ENCODE measurements around the gene PPP2R3C. TPM values are rescaled to one million over a fixed set of nuclear protein-coding genes. Genes with fewer than 3 reads are reported as not detected.
A peak's percentile ranks its signal among the peaks of the same experiment; 100 is the strongest.

The PPP2R3C gene
- total and polyA plus RNA-seq, 2 of the 13 experiments (the other 11 are each of a cell fraction or from before 2014, with no cell fraction given): 63.4 to 102 TPM

DNA sequence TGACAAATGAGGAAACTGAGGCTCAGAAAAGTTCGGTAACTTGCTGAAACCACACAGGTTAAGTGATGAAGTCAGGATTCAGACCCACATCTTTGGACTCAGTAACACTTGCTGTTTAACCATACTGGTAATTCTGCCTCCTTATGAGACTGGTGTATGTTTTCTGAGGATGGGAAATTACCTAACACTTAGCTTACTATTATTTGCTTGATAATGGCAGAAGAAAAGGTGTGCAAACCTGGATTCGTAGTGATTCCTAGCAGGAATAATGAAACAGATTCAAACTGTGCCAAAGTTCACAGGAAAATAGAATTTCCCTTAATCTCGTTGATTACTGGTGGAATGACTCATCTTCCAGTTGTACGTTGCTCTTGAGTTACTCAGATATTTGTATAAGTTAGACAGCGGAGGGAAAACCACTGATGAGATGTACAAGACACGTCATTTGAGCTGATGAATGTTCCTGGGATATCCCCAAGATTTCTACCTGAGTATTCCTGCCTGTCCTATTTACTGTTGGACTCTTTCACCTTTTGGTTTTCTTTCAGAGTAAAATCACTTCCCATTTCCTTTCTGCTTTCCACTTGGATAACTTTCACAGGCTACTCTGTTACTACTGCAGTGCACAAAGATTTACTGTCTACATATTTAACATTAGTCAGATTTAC lies 38.1 kb upstream of the PPP2R3C start (continued):
- TF ChIP-seq, protein P1, sequence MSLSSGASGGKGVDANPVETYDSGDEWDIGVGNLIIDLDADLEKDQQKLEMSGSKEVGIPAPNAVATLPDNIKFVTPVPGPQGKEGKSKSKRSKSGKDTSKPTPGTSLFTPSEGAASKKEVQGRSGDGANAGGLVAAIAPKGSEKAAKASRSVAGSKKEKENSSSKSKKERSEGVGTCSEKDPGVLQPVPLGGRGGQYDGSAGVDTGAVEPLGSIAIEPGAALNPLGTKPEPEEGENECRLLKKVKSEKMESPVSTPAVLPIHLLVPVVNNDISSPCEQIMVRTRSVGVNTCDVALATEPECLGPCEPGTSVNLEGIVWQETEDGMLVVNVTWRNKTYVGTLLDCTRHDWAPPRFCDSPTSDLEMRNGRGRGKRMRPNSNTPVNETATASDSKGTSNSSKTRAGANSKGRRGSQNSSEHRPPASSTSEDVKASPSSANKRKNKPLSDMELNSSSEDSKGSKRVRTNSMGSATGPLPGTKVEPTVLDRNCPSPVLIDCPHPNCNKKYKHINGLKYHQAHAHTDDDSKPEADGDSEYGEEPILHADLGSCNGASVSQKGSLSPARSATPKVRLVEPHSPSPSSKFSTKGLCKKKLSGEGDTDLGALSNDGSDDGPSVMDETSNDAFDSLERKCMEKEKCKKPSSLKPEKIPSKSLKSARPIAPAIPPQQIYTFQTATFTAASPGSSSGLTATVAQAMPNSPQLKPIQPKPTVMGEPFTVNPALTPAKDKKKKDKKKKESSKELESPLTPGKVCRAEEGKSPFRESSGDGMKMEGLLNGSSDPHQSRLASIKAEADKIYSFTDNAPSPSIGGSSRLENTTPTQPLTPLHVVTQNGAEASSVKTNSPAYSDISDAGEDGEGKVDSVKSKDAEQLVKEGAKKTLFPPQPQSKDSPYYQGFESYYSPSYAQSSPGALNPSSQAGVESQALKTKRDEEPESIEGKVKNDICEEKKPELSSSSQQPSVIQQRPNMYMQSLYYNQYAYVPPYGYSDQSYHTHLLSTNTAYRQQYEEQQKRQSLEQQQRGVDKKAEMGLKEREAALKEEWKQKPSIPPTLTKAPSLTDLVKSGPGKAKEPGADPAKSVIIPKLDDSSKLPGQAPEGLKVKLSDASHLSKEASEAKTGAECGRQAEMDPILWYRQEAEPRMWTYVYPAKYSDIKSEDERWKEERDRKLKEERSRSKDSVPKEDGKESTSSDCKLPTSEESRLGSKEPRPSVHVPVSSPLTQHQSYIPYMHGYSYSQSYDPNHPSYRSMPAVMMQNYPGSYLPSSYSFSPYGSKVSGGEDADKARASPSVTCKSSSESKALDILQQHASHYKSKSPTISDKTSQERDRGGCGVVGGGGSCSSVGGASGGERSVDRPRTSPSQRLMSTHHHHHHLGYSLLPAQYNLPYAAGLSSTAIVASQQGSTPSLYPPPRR (CRISPR knock-in tag; IDR thresholded peaks at IDR 0.05; ENCODE audit: borderline replicate concordance): no peak
- TF ChIP-seq ASH2L (IDR thresholded peaks at IDR 0.05; ENCODE audit: insufficient read length, low read depth, low read length) (peak; percentile 94), ZNF589 (CRISPR knock-in tag; conservative IDR thresholded peaks at IDR 0.05) (0 out of 2 replicates have a peak, but pooled peaks have one; percentile 8), SIX1 (CRISPR knock-in tag; IDR thresholded peaks at IDR 0.05; ENCODE audit: borderline replicate concordance) (peak; percentile 54; the same call in 1 of the 2 replicates), HNF4A (CRISPR knock-in tag; IDR thresholded peaks at IDR 0.05) (peak; percentile 54), SOX5 (CRISPR knock-in tag; IDR thresholded peaks at IDR 0.05; ENCODE audit: borderline replicate concordance) (peak; percentile 64; the same call in 1 of the 2 replicates), JUN (CRISPR knock-in tag; IDR thresholded peaks at IDR 0.05) (peak; percentile 90; the same call in 1 of the 2 replicates), POLR2G (IDR thresholded peaks at IDR 0.05; ENCODE audit: low read depth, low read length) (no peak), RFX3 (CRISPR knock-in tag; IDR thresholded peaks at IDR 0.05) (0 out of 2 replicates have a peak, but pooled peaks have one; percentile 17), RELA (CRISPR knock-in tag; IDR thresholded peaks at IDR 0.05) (0 out of 2 replicates have a peak, but pooled peaks have one; percentile 59), ZNF230 (CRISPR knock-in tag; IDR thresholded peaks at IDR 0.05) (no peak), ZNF709 (CRISPR knock-in tag; IDR thresholded peaks at IDR 0.05) (no peak), SRSF1 (optimal IDR thresholded peaks at IDR 0.05; ENCODE audit: low read depth, low read length) (no peak)
- TF ChIP-seq, protein P2, sequence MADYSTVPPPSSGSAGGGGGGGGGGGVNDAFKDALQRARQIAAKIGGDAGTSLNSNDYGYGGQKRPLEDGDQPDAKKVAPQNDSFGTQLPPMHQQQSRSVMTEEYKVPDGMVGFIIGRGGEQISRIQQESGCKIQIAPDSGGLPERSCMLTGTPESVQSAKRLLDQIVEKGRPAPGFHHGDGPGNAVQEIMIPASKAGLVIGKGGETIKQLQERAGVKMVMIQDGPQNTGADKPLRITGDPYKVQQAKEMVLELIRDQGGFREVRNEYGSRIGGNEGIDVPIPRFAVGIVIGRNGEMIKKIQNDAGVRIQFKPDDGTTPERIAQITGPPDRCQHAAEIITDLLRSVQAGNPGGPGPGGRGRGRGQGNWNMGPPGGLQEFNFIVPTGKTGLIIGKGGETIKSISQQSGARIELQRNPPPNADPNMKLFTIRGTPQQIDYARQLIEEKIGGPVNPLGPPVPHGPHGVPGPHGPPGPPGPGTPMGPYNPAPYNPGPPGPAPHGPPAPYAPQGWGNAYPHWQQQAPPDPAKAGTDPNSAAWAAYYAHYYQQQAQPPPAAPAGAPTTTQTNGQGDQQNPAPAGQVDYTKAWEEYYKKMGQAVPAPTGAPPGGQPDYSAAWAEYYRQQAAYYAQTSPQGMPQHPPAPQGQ (CRISPR knock-in tag; IDR thresholded peaks at IDR 0.05; ENCODE audit: borderline replicate concordance): no peak
- TF ChIP-seq, protein P3, sequence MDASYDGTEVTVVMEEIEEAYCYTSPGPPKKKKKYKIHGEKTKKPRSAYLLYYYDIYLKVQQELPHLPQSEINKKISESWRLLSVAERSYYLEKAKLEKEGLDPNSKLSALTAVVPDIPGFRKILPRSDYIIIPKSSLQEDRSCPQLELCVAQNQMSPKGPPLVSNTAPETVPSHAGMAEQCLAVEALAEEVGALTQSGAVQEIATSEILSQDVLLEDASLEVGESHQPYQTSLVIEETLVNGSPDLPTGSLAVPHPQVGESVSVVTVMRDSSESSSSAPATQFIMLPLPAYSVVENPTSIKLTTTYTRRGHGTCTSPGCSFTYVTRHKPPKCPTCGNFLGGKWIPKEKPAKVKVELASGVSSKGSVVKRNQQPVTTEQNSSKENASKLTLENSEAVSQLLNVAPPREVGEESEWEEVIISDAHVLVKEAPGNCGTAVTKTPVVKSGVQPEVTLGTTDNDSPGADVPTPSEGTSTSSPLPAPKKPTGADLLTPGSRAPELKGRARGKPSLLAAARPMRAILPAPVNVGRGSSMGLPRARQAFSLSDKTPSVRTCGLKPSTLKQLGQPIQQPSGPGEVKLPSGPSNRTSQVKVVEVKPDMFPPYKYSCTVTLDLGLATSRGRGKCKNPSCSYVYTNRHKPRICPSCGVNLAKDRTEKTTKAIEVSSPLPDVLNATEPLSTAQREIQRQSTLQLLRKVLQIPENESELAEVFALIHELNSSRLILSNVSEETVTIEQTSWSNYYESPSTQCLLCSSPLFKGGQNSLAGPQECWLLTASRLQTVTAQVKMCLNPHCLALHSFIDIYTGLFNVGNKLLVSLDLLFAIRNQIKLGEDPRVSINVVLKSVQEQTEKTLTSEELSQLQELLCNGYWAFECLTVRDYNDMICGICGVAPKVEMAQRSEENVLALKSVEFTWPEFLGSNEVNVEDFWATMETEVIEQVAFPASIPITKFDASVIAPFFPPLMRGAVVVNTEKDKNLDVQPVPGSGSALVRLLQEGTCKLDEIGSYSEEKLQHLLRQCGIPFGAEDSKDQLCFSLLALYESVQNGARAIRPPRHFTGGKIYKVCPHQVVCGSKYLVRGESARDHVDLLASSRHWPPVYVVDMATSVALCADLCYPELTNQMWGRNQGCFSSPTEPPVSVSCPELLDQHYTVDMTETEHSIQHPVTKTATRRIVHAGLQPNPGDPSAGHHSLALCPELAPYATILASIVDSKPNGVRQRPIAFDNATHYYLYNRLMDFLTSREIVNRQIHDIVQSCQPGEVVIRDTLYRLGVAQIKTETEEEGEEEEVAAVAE (CRISPR knock-in tag; IDR thresholded peaks at IDR 0.05; ENCODE audit: borderline replicate concordance): peak; percentile 62
